Neural cell (in vitro differentiated cells): ENCODE data around the gene SYT17.

Experiments used
- EP300 ChIP-seq: fragments of 450-650 bp; conservative IDR thresholded peaks from 2 replicates; pipeline ENCODE4 v1.6.1; 2014; ENCODE audit warnings: antibody characterized with exemption, mild to moderate bottlenecking, moderate library complexity; ENCODE audit not compliant: poor library complexity, severe bottlenecking
- EZH2 ChIP-seq: fragments of 200-600, 300-800 bp; shearing (Covaris generic), sonication (generic); IDR thresholded peaks from 2 replicates; pipeline ENCODE4 v1.6.1; 2014; ENCODE audit warnings: antibody characterized with exemption, low read length, borderline replicate concordance, mild to moderate bottlenecking; ENCODE audit not compliant: insufficient read depth, poor library complexity, severe bottlenecking
- MXI1 ChIP-seq: fragments of 450-650 bp; conservative IDR thresholded peaks from 2 replicates; pipeline ENCODE4 v1.6.1; 2014; ENCODE audit warnings: antibody characterized with exemption, mild to moderate bottlenecking; ENCODE audit not compliant: poor library complexity, severe bottlenecking
- POLR2AphosphoS5 ChIP-seq: IDR thresholded peaks from 2 replicates; pipeline ENCODE4 v1.6.1; 2012
- RAD21 ChIP-seq: fragments of 450-650 bp; conservative IDR thresholded peaks from 2 replicates; pipeline ENCODE4 v1.6.1; 2014; ENCODE audit warnings: antibody characterized with exemption, mild to moderate bottlenecking, moderate library complexity
- REST ChIP-seq: IDR thresholded peaks from 2 replicates; pipeline ENCODE4 v1.6.1; 2012; ENCODE audit warnings: borderline replicate concordance
- SMC3 ChIP-seq: fragments of 450-650 bp; conservative IDR thresholded peaks from 2 replicates; pipeline ENCODE4 v1.6.1; 2014; ENCODE audit warnings: antibody characterized with exemption, mild to moderate bottlenecking, moderate library complexity; ENCODE audit not compliant: poor library complexity
- TAF1 ChIP-seq: IDR thresholded peaks from 2 replicates; pipeline ENCODE4 v1.6.1; 2012; ENCODE audit warnings: low read depth
- TF ChIP-seq, protein P1 (sequence below): fragments of 450-650 bp; IDR thresholded peaks from 2 replicates; pipeline ENCODE4 v1.5.1; 2014; ENCODE audit warnings: antibody characterized with exemption, mild to moderate bottlenecking, moderate library complexity; ENCODE audit not compliant: poor library complexity, severe bottlenecking

GRCh38 chr16:19278403-19278802, 110.4 kb downstream of the SYT17 start:
- TF ChIP-seq, protein P1, sequence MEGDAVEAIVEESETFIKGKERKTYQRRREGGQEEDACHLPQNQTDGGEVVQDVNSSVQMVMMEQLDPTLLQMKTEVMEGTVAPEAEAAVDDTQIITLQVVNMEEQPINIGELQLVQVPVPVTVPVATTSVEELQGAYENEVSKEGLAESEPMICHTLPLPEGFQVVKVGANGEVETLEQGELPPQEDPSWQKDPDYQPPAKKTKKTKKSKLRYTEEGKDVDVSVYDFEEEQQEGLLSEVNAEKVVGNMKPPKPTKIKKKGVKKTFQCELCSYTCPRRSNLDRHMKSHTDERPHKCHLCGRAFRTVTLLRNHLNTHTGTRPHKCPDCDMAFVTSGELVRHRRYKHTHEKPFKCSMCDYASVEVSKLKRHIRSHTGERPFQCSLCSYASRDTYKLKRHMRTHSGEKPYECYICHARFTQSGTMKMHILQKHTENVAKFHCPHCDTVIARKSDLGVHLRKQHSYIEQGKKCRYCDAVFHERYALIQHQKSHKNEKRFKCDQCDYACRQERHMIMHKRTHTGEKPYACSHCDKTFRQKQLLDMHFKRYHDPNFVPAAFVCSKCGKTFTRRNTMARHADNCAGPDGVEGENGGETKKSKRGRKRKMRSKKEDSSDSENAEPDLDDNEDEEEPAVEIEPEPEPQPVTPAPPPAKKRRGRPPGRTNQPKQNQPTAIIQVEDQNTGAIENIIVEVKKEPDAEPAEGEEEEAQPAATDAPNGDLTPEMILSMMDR = no peak
- TF ChIP-seq EZH2 (no peak), POLR2AphosphoS5 (no peak), REST (no peak), TAF1 (no peak), EP300 (no peak), SMC3 (no peak), RAD21 (no peak), MXI1 (no peak)
